MM.1S (cell line): ENCODE data around the gene GPR107.

ENCODE experiments used
- EZH2 ChIP-seq: fragments of 300-600 bp; sonication (generic); optimal IDR thresholded peaks from 2 replicates; pipeline ENCODE3; 2017; ENCODE audit warnings: low read depth, mild to moderate bottlenecking, antibody characterized with exemption, low read length, mixed read lengths
- EZH2phosphoT487 ChIP-seq: fragments of 300-600 bp; sonication (generic); IDR thresholded peaks from 2 replicates; pipeline ENCODE4 v1.6.1; 2018; ENCODE audit warnings: antibody characterized with exemption, low read length
- TF ChIP-seq, protein P1 (sequence below): fragments of 300-600 bp; sonication (generic); IDR thresholded peaks from 2 replicates; pipeline ENCODE4 v1.5.1; 2016; ENCODE audit warnings: antibody characterized with exemption, low read length, mixed read lengths

DNA sequence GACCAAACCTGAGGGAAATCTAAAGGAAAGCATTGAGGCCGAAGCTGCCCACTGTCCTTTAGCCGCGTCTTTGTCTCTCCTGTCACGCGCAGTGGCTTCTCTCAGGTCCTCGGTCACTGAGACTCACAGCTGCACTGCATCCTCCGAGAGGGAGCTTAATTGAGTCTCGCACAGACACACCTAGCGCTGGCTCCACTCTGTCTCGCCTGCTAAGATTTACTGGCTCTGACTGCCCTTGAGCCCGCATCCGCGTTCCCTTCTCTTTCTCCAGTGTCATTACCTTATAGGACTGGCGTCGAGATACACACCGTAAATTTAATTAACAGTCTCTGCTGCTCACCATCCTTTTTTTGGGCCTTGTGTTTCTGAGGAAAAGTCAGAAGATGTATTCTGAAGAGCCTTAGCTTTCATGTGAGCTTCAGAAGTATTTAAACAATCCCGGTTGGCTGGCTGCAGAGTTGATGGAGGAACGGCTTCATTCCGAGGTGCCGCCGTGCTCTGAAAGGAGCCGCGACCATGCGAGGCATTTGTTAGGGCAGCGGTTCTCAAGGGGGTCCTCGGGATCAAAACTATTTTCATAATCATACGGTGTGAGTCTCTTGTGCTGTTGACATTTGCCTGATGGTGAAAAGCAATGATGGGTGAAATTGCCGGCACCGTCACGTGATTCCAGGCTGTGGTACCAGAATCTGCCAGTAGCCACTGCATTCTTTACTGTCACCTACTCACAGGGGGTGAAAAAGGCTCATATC lies 58.3 kb downstream of the GPR107 start:
- TF ChIP-seq, protein P1, sequence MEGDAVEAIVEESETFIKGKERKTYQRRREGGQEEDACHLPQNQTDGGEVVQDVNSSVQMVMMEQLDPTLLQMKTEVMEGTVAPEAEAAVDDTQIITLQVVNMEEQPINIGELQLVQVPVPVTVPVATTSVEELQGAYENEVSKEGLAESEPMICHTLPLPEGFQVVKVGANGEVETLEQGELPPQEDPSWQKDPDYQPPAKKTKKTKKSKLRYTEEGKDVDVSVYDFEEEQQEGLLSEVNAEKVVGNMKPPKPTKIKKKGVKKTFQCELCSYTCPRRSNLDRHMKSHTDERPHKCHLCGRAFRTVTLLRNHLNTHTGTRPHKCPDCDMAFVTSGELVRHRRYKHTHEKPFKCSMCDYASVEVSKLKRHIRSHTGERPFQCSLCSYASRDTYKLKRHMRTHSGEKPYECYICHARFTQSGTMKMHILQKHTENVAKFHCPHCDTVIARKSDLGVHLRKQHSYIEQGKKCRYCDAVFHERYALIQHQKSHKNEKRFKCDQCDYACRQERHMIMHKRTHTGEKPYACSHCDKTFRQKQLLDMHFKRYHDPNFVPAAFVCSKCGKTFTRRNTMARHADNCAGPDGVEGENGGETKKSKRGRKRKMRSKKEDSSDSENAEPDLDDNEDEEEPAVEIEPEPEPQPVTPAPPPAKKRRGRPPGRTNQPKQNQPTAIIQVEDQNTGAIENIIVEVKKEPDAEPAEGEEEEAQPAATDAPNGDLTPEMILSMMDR, result no peak
- no peak for TF ChIP-seq EZH2
- TF ChIP-seq EZH2phosphoT487, result no peak
